ENCODE results near the gene THSD8.

THSD8 gene

GRCh38 chr19:12782174-12782423 is 19.8 kb upstream of the THSD8 start:
- DNase-seq = no peak

GRCh38 chr19:12782424-12783290 is 19.2 kb upstream of the THSD8 start:
- DNase-seq = peak; percentile 86

- DNase-seq = no peak
Measured at GRCh38 chr19:12783291-12783848, 18.5 kb upstream of the THSD8 start.

GRCh38 chr19:12783849-12784393 is 17.9 kb upstream of the THSD8 start:
- no peak for DNase-seq

GRCh38 chr19:12784394-12784870 is 17.4 kb upstream of the THSD8 start:
- DNase-seq = no peak

- DNase-seq = no peak
Measured at GRCh38 chr19:12784871-12785430, 16.9 kb upstream of the THSD8 start.

- no peak for DNase-seq
Measured at GRCh38 chr19:12785431-12786031, 16.3 kb upstream of the THSD8 start.

GRCh38 chr19:12786141-12786870 is 15.6 kb upstream of the THSD8 start:
- no peak for DNase-seq

GRCh38 chr19:12786952-12787351 is 14.9 kb upstream of the THSD8 start:
- DNase-seq = no peak

GRCh38 chr19:12787458-12787857 is 14.4 kb upstream of the THSD8 start:
- no peak for DNase-seq

- DNase-seq = no peak
Measured at GRCh38 chr19:12788042-12788681, 13.7 kb upstream of the THSD8 start.

- DNase-seq = no peak
Measured at GRCh38 chr19:12788682-12789097, 13.2 kb upstream of the THSD8 start.

- no peak for DNase-seq
Measured at GRCh38 chr19:12789098-12789903, 12.6 kb upstream of the THSD8 start.

GRCh38 chr19:12789904-12790619 is 11.8 kb upstream of the THSD8 start:
- peak; percentile 96 for DNase-seq

- DNase-seq = no peak
Measured at GRCh38 chr19:12790628-12791344, 11.1 kb upstream of the THSD8 start.

- peak; percentile 96 for DNase-seq
Measured at GRCh38 chr19:12791345-12792050, 10.4 kb upstream of the THSD8 start, which contains the start of gene JUNB. Gene JUNB (plus strand): TSS chr19:12791486. CDS start chr19:12791772, 286 bp downstream.

GRCh38 chr19:12792051-12792852 is 9.6 kb upstream of the THSD8 start:
- peak; percentile 78 for DNase-seq

- DNase-seq = no peak
Measured at GRCh38 chr19:12792853-12793289, 9.0 kb upstream of the THSD8 start.
